NCI-H446 treated with DMSO at 0.1 percent for 48 hours (cell line): ENCODE measurements around the gene COX5B.
"Not testable (repeated sequence)": the region's sequence is repeated elsewhere in the genome, so short reads cannot be mapped to it uniquely, and the experiment has no call there.

Experiments used
- DNase-seq: peaks from one replicate; lab custom pipeline; 2025; lab: John Stamatoyannopoulos, UW

COX5B gene

GRCh38 chr2:97654309-97654708 lies 8.4 kb downstream of the COX5B start:
- no peak for DNase-seq

GRCh38 chr2:97654791-97655190 lies 8.9 kb downstream of the COX5B start:
- DNase-seq = no peak

- DNase-seq = no peak
These were observed 10.4 kb downstream of the COX5B start for GRCh38 chr2:97656129-97656755.

DNA sequence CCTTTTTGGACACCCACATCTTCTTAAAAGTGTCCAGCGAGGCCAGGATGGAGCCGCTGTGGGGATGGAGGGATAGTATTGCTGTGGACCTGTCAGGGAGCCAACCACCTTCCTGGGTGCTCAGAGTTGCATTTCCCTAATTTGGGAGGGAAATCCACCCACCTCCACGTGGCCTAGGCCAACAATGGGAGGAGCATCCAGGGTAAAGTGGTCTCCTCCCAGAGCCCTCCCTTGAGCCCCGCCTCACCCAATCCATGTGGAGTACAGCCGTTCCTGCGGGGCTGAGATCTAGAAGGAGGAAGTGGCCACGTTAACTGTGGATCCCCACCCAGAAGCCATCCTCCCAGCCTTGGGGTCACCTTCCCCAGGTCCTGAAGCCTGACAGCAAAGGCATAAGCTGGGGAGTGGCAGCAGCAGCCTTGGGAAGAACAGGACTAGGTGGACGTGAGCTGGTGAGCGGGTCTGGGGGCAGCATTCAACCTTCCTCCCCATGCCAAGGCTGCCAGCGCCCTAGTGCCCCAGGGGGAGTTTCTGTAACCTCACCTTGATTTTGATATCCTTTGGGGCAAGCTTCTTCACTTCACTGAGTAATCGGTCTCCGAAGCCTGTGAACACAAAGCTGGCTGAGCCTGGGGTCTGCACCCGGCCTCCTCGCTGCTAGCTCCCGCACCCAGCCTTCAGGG lies 11.2 kb downstream of the COX5B start:
- DNase-seq = no peak

DNA sequence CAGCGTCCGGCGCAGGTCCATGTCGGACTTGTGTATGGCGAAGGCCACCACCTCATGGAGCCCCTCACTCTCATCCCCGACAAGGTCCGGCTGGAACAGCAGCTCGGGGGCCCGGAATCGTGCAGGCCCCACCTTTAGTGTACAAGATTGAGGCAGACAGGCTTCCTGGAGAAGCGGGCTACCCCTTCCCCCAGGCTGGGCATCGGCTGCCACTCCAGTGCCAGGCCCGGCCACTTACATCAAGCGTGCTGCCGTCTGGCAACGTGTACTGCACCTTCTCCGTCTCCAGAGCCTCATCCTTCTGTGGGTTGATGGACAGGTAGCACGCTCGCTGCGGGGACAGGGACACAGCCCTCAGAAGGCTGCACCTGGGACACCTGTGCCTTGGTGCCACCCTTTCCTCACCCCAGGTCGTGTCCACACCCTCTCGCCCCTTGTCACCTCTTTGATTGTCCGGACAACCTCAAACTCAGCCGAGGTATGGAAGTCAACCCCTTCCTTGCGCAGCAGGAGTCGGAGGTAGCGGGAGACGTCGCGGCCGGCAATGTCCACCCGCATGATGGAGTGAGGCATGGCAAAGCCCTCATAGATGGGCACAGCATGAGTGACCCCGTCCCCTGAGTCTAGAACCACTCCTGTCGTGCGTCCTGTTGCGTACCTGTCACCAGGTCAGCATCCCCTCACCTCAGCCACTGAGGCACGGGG lies 12.3 kb downstream of the COX5B start:
- no peak for DNase-seq

DNA sequence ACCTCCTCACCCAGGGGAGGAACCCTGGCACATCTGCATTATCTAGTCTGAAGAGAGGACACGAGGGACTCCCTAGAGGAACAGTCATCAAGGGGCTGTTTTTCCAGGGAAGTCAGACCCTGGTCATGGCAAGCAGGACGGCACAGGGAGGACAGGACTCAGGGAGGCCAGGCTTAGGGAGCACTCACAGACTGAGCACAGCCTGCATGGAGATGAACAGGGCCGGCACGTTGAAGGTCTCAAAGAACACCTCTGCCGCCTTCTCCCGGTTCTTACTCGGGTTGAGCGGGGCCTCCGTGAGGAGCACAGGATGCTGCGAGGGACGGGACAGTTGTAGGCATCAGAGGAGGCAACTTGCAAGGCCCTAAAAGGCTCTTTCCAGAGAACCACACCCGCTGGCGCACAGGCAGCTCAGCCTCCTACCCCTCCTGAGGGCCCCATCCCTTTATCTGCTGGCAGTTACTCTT lies 12.9 kb downstream of the COX5B start:
- no peak for DNase-seq

DNA sequence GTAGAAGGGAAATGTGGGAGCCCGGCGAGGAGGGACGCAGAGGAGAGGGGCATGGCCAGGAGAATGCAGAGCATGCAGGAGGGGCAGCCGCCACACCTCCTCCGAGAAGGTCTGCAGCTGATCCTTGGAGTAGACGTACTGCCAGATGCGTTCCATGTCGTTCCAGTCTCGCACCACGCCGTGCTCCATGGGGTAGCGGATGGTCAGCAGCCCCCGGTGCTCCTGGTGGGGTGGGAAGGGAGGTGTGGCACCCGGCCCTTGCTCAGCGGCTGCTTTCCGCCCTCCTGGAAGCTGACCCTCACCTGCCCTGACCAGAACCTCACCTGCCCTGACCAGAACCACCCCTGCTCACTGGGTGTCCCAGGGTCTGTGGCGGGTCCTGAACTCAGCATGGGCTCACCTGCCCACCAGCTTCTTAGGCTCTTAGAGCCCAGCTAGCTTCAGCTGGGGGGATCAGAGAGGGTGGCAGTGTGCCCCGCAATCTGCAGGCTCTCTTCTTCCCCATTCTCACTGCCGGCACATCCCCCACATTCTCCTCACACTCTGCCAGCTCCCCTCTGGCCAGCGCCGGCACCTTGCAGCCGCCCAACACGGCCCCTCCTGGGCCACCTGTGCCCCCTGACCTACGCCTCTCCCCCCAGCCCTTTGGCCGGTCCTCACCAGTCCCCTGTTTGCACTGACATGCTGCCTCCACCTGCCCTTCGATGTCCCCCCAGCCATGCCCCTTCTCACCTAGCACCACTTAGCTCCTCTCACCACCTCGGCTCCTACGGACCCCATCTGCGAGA lies 13.6 kb downstream of the COX5B start:
- no peak for DNase-seq

DNA sequence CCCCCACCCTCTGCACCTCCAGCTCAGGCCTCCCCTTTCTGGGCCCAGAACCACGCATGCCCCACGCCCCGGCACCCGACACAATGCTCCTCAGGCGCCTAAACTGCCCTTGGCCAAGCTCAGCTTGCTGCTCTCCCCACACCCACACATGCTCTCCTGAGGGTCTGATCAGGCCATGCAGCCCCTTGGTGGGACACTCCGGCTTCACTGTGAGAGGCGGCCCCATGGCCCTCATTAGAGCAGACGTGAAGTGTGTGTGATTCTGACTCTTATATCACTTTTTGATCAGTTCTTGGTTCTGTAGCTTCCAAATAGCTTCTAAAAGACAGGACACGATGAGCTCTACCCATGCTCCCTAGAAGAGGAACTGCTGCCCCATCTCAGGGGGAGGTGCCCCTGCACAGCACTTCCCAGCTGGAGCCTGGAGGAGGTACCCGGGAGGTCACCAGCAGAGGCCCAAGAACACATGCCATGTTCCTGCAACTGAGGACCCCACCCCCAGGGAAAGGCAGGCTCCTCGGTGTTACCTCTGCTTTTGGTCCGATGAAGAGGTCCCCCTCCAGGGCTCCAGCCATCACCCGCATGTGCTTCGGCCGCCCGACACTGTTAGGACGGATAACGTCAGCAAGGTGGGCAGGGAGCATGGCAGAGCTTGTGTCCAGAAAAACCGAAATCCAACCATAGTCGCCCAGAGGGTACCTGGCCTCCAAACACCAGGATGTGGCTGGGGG lies 14.3 kb downstream of the COX5B start:
- no peak for DNase-seq

DNA sequence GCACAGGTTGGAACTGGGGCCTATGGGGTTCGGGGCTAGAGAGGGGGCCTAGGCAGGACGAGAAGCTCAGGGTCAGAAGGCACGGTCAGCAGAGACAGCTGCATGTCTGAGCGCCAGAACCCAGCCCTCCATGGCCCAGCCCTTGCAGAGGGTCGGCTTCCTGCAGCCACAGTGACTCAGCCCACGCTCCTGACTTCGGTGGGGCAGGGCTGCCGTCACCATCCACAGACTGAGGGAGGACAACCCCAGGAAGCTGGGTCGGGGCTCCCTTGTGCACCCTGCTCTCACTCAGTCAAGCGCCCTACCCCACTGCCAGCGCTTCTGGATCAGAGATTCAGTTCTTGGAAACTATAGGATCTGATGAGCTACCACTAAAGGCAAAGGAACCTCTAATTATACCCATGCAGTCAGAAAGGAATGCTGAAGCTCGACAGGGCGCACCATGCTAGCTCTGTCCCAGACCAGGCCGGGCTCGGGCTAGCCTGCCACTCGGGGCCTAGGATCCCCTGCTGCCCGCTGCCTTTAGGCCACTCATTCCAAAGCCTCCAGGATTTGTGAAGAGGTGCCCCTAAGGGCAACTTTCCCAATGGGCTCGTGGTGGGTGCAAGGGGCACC lies 15.0 kb downstream of the COX5B start:
- no peak for DNase-seq

- DNase-seq = no peak
These were observed 16.1 kb downstream of the COX5B start for GRCh38 chr2:97661927-97662326.

GRCh38 chr2:97662386-97662894 lies 16.6 kb downstream of the COX5B start:
- DNase-seq = no peak

DNA sequence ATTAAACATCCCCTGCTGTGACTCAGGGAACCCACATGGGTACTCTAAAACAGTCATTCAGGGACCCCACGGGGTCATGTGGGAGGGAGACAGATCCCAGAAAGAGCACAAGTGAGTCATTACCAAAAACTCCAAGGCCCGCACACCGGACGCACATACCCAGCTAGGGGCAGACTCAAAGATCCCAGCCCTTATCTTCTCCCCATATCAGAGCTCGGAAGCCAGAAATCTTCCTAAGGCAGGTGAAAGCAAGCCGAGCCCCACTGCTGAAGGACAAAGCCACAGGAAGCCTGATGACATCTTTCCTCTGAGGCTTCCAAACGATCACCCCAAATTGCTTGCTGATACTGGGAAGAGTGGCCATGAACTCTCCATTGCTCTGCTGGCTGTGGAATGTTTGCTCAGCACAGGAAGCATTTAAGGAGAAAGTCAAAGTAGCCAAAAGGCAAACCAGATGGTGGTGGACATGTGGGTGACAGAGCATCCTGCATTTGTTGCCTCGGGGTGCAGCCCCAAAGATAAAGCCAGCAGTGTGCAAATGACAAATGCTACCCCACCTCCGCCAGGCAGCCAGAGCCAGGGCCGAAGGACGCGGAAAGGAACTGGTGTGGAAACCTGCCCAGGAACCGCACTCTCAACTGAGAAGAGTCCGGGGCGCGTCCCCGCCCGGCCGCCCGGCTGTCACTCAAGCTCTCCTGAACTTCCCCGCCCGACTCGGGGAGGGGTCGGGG lies 17.2 kb downstream of the COX5B start:
- DNase-seq = no peak

DNA sequence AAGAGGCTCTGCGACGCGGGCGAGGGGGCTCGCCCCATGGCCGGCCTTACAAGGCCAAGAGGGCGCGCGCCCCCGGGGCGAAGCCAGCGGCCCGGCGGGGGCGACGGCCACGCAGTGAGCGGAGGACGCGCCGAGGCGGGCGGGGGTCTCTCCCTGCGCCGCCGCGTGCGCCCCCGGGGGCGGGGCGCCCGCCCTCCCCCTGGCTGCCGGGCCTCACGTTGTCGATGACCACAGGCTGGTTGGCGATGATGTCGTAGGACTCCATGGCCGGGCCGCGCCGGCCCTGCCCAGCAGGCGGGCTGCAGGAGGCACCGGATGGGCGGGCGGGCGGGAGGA lies 17.7 kb downstream of the COX5B start:
- no peak for DNase-seq

DNA sequence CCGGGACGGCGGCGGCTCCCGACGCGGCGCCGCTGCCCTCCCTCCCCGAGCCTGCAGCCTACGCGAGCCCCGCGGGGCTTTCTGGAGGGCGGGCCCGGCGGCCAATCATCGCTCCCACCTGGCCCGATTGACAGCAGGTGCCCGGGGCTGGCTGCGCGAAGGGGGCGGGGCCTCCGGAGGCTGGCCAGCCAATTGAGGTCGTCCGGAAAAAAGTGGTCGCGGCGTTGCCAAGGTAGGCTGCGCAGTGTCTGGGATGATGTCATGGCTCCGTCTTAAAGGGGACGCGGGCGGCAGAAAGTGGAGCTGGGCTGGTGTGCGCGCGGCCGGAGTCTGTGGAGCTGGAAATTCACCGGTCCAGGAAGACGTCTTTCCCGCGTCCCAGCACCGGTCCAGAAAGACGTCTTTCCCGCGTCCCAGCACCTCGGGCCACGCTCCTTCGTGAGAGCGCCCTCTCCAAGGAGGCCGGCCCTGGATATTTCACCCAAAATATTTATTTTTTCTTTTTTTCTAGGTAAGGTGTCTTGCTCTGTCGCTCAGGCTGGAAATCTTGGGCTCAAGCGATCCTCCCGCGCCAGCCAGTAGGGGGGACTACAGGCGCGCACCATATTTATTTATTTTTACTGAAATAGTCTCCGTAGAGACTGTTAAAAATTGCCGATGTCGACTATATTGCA lies 18.2 kb downstream of the COX5B start, which contains the start of gene ACTR1B:
Gene ACTR1B, minus strand, starts transcription at position 83 of the 674 bp plus-strand sequence. CDS start 154 bp downstream, outside the sequence.
- DNase-seq = peak; percentile 98

DNA sequence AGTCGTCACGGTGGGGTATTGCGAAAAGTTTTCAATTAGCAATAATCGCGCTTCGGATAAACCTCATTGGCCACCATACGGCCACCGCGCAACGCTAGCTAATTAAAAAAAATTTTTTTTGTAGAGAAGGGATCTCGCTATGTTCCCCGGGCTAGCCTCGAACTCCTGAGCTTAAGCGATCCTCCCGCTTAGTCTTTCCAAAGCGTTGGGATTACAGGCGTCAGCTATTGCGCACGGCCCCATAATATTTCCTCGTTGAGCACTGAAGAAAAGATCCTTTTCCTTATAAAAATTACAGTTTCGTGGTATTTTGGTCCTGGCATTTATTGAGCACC lies 18.7 kb downstream of the COX5B start:
- no peak for DNase-seq

DNA sequence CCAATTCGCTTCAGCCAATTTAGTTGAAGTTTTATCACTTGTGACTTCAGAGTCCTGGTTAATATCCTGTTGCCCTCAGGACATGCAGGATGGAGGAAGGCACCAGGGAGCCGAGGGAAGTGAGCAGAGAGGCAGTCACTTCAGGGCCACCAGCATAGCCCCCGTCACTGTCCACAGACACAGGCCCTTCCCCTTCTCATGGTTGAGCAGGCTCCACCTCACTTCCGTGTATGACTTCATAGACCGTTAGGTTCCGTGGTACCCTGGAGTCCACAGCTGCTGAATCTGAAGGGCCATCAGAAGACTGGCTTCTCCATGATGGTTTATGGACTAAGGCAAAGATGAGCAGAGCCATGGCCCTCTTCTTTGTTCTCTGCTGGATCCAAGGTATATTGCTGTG lies 23.6 kb downstream of the COX5B start, which contains the start of gene C2orf92:
Gene C2orf92, plus strand, starts transcription at position 266 of the 400 bp plus-strand sequence. Its CDS starts 76 bp downstream, at position 342.
- DNase-seq = no peak

DNA sequence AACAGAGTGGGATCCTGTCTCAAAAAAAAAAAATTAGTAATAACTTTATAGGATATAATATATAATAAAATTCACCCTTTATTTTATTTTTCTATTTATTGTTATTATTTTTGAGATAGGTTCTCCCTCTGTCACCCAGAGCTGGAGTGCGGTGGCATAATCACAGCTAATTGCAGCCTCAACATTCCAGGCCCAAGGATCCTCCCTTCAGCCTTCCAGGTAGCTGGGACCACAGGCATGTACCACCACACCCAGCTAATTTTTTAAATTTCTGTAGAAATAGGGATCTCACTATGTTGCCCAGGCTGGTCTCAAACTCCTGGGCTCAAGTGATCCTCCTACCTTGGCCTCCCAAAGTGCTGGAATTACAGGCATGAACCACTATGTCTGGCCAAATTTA lies 24.6 kb downstream of the COX5B start:
- DNase-seq = no peak

DNA sequence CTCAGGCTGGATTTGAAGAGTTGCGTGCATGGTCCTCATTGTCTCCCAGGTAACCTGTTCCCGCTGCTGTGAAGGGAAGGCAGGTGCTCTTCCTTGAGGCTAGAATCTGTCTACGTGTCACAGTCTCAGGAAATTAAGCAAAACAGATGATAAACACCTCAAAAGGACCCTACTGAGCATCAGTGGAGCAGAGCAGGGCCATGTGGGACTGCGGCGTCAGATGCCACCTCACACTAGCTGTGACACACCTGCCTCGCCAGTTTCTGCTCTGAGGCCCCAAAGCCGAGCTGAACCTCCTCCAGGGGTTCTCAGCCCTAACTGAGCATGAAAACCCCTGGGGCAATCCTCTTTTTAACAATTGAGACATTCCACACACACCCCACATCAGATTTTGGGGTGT lies 25.7 kb downstream of the COX5B start:
- no peak for DNase-seq

GRCh38 chr2:97672606-97673140 lies 26.8 kb downstream of the COX5B start:
- DNase-seq = not testable (repeated sequence)
